Measurements from ENCODE around the gene DNMT3L.
"Not testable (repeated sequence)": the region's sequence is repeated elsewhere in the genome, so short reads cannot be mapped to it uniquely, and the experiment has no call there.

DNMT3L gene

GRCh38 chr21:44294391-44295162, 32.9 kb upstream of the DNMT3L start:
- DNase-seq = no peak

- no peak for DNase-seq
Observed at GRCh38 chr21:44293551-44294231, 32.0 kb upstream of the DNMT3L start.

- DNase-seq = no peak
Observed at GRCh38 chr21:44292812-44293195, 31.1 kb upstream of the DNMT3L start.

GRCh38 chr21:44291936-44292811, 30.5 kb upstream of the DNMT3L start:
- DNase-seq = no peak

- no peak for DNase-seq
Observed at GRCh38 chr21:44291078-44291935, 29.6 kb upstream of the DNMT3L start.

GRCh38 chr21:44290327-44291077, 28.8 kb upstream of the DNMT3L start:
- DNase-seq = no peak

GRCh38 chr21:44289381-44290010, 27.8 kb upstream of the DNMT3L start:
- no peak for DNase-seq

- no peak for DNase-seq
Observed at GRCh38 chr21:44288251-44289110, 26.8 kb upstream of the DNMT3L start.

- no peak for DNase-seq
Observed at GRCh38 chr21:44286716-44287632, 25.3 kb upstream of the DNMT3L start.

- DNase-seq = no peak
Observed at GRCh38 chr21:44286086-44286715, 24.5 kb upstream of the DNMT3L start.

GRCh38 chr21:44285138-44285992, 23.7 kb upstream of the DNMT3L start, which contains the start of gene AIRE:
Gene AIRE (plus strand): TSS chr21:44285876. CDS start chr21:44286007, 131 bp downstream.
- no peak for DNase-seq

- DNase-seq = no peak
Observed at GRCh38 chr21:44283948-44284347, 22.3 kb upstream of the DNMT3L start.

GRCh38 chr21:44283211-44283785, 21.6 kb upstream of the DNMT3L start:
- DNase-seq = not testable (repeated sequence)

- no peak for DNase-seq
Observed at GRCh38 chr21:44282370-44282769, 20.7 kb upstream of the DNMT3L start.

GRCh38 chr21:44281801-44282200, 20.1 kb upstream of the DNMT3L start:
- no peak for DNase-seq

- peak; percentile 23 to 65 for DNase-seq
Observed at GRCh38 chr21:44279354-44280260, 17.9 kb upstream of the DNMT3L start.
